ENCODE results near the gene CCDC126.

Gene CCDC126

GRCh38 chr7:23693224-23693623 is 96.0 kb downstream of the CCDC126 start:
- Histone ChIP-seq H3K4me1 (ENCODE audit: insufficient read depth, low read length, severe bottlenecking) (no peaks in the 10 kb centered on the region), H4K20me1 (ENCODE audit: insufficient read depth, low read length) (no peaks in the 10 kb centered on the region), H3K27me3 (ENCODE audit: insufficient read depth, low read length) (no peaks in the 10 kb centered on the region), H3K27ac (ENCODE audit: low read depth, low read length, poor library complexity, severe bottlenecking) (no peak overlapping the region), H3K9me2 (ENCODE audit: low read depth, low read length) (no peaks in the 10 kb centered on the region), H3K4me2 (ENCODE audit: low read length) (no peak overlapping the region), H3F3A (ENCODE audit: insufficient read depth, low read length) (no peaks in the 10 kb centered on the region), H3K9me3 (ENCODE audit: low read length) (no peaks in the 10 kb centered on the region), H3K9ac (ENCODE audit: low read length) (no peak overlapping the region), H3K36me3 (ENCODE audit: insufficient read depth, low read length) (peaks cover 48% of the 10 kb centered on the region), H3K79me2 (ENCODE audit: insufficient read depth, low read length) (no peaks in the 10 kb centered on the region), H3K4me3 (ENCODE audit: low read depth, low read length, poor library complexity, severe bottlenecking) (no peak overlapping the region), H2AFZ (ENCODE audit: low read length) (no peak overlapping the region)
- TF ChIP-seq EZH2 (IDR thresholded peaks at IDR 0.05; ENCODE audit: borderline replicate concordance, low read length) = no peak
- no peak for TF ChIP-seq CTCF (IDR thresholded peaks at IDR 0.05; ENCODE audit: low read length)
